Heart left ventricle (tissue), 13 donors: ENCODE data around the gene STRA8.

ENCODE experiments used
- POLR2A ChIP-seq, 2 donors: fragments of 450-650 bp; IDR thresholded peaks; one replicate each; pipeline ENCODE4 v1.6.1; 2017; ENCODE audit warnings: antibody characterized with exemption in 2 of 2, mild to moderate bottlenecking in 2 of 2, moderate library complexity in 2 of 2
- TF ChIP-seq, protein P1 (sequence below), 12 donors: fragments of 200-600 bp; sonication (generic) in 4 of 12; IDR thresholded peaks; one replicate each; pipeline versions ENCODE4 v1.5.0 to v1.8.0; 2018 to 2022; ENCODE audit warnings: antibody characterized with exemption in 12 of 12, mild to moderate bottlenecking in 5 of 12
- donor health status: ischemic (EF 13 %, LVEDD 7.1; RV severe dilation, severe dysfunction).
- donor health status: DM: no; HTN: yes; CAD: no.
- donor health status: DM: no; HTN: no; CAD: no.
- donor health status: ischemic (EF 25% LVEDD 6.9; RV normal size, moderate dysfunction).
- donor health status: ischemic (EF 25% LVEDD 5.7; RV mildly dilated, moderate dysfunction).
- donor health status: ischemic (EF 35%, LVEDD 5.7; RV mildly dilated, moderate dysfunction).
- donor health status: nonischemic (EF 11% LVEDD 7.7; RV severe dilation, severe dysfunction).
- donor health status: DM: yes; HTN: yes; CAD: no.
- donor health status: PGD.
- donor health status: ischemic (EF 29% LVEDD 5.4; RV normal size, mild dysfunction).
- donor health status: nonischemic (EF 23%, LVEDD 6.1; RV moderate dilation, normal function).

DNA sequence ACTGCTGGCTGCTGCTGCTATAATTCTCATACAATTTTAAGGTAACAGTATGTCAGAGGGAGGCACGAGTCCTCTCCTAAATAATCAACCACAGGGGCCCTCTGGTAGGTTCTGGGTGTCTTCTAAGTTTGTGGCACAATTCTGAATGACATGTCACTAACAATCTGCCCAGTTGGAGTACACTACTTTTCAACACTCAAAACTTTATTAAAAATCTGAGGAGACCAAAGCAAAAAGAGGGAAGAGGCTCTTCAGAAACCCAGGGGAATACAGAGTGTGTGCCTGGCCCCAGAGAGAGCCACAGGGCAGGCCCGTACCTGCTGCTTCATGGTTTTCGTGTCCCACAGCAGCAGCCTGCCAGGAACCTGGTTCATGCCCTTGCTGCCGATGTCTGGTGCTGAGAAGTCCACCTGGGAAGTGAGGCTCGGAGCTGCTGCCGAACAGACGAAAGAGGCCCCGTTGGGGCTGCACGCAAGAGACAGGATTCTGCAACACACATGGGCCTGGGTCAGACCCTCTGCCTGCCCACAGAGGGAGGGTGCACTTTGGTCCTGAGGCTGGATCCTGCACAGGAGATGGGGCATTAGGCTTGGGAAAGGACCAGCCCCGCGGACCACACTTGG lies 40.6 kb upstream of the STRA8 start:
- TF ChIP-seq, protein P1, sequence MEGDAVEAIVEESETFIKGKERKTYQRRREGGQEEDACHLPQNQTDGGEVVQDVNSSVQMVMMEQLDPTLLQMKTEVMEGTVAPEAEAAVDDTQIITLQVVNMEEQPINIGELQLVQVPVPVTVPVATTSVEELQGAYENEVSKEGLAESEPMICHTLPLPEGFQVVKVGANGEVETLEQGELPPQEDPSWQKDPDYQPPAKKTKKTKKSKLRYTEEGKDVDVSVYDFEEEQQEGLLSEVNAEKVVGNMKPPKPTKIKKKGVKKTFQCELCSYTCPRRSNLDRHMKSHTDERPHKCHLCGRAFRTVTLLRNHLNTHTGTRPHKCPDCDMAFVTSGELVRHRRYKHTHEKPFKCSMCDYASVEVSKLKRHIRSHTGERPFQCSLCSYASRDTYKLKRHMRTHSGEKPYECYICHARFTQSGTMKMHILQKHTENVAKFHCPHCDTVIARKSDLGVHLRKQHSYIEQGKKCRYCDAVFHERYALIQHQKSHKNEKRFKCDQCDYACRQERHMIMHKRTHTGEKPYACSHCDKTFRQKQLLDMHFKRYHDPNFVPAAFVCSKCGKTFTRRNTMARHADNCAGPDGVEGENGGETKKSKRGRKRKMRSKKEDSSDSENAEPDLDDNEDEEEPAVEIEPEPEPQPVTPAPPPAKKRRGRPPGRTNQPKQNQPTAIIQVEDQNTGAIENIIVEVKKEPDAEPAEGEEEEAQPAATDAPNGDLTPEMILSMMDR (IDR thresholded peaks at IDR 0.05) = no peak
- TF ChIP-seq POLR2A (IDR thresholded peaks at IDR 0.05) = no peak
